ENCODE measurements around the gene LENG1.

LENG1 gene

DNA sequence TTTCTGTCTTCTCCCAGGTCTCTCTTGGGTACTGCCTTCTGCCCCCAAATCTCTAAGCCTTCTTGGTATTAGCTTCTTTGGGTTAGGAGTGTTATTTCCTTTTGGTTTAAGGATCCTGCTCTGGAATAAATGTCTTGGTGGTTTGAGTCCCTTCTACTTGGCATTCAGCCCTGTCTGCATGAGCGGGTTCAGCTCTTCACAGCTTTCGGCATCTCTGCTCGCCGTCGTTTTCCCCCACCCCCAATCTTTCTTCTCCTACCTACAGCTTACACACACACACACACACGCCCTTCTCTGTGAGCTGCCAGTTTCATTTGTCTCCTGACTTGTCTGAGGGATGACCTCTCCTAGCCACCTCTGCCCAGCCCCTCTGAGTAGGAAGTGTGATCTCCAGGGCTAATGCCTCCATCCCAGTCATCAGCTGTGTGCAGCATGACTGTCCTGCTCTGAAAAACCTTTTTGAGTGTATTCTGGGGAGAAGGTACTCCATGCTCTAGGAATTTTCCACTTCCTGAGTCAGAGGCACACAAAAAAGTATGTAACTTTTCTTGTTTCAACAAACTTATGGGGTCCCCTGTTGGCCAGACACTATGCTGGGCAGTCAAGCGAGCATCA is 17.2 kb downstream of the LENG1 start:
- DNase-seq (ENCODE audit: low spot score): no peak

- DNase-seq (ENCODE audit: low spot score): no peak
These were observed 18.2 kb downstream of the LENG1 start for GRCh38 chr19:54141356-54141755.

GRCh38 chr19:54138489-54139256 is 20.8 kb downstream of the LENG1 start:
- DNase-seq (ENCODE audit: low spot score): no peak

DNA sequence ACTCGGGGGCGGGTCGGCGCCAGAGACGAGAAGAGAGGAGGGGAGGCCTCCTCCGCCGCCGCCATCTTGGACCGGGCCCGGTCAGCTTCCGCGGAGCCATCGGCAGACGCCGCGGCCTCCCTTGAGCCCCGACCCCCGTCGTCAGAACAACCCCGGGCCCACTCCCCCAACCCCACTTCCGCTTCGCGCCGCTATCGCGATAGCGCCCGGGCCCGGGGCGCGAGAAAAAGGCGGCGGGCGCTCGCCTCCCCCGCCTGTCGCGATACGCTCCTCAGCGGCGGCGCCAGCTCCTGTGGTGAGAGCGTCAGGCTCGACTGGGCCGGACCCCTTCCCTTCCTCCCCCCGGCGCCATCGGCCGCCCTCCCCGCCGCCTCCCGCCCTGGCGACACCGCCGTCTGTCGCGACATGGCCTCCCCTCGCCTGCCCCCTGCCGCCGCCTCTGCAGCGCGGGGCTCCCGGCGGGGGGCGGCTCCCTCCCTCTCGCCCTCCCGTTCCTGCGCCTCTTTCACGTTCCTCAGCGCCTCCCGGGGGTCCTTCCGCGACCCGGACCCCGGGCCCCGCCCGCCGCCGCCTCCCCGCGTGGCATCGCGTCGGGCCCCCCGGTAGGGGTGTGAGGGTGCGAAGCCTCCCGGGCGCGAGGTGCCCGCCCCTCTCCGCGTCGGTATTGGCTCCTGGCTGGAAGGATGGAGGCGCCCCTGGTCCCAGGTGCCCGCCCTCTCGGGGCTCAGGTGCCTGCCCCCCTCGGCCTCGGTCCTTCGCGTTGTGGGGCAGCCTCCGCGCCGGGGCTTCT is 21.6 kb downstream of the LENG1 start, which contains the start of gene CNOT3:
TSS of gene CNOT3 (plus strand) at position 64 of the 790 bp plus-strand sequence. CDS start 5,217 bp downstream, outside the sequence.
- DNase-seq (ENCODE audit: low spot score): no peak

DNA sequence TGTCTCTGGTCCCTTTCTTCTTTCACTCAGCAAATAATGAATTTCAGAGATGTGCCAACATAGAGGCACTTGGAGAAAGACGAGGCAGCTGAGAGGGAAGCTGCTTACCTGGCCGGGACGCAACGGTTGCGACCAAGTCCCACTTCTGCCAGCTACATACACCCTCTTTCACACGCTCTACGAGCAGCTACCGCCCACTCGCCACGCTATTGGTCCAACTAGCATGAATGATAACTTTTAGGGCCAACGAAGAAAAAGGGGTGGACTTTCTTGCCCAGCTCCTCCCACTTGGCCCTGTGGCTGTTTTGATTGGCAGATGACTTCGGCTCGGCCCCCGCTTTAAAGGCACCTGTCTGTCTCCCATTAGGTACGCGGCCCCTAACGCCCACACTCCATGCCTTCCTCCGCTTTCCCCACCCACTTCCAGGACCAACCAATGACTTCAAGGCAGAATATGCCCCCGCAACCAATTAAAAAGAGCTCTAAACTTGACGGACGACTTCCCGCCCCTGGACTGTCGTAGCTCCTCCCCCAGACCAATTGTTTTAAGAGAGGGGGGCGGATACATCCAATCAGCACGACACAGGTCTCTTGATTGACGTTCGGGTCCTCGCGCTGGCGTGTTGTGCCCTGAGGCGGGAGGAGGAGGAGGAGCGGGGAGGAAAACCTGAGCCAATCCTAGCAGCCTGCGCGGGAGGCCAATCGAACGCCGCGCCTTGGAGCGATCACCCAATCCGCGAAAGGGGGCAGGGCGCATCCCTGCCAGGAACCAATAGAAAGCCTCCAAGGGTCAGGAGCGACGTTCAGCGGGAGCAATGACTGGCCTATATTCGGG is 22.4 kb downstream of the LENG1 start:
- peak; percentile 99 for DNase-seq (ENCODE audit: low spot score)

GRCh38 chr19:54136086-54136863 is 23.2 kb downstream of the LENG1 start:
- no peak for DNase-seq (ENCODE audit: low spot score)

DNA sequence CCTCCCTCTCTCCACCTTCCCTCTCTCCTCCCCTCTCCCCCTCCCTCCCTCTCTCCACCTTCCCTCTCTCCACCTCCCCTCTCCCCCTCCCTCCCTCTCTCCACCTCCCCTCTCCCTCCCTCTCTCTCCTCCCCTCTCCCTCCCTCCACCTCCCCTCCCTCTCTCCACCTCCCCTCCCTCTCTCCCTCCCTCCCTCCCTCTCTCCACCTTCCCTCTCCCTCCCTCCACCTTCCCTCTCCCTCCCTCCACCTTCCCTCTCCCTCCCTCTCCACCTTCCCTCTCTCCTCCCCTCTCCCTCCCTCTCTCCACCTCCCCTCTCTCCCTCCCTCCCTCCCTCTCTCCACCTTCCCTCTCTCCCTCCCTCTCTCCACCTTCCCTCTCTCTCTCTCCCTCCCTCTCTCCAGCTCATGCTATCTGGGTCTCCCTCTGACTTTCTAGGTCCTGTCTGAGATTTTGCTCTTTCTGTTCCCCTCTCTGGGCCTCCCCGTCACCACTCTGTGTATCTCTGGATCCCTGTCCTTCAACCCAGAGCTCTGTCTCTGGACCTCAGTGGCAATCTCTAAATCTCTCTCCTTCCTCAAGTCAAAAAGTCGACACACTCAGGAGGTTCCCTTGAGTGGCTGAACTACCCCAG is 25.4 kb downstream of the LENG1 start:
- DNase-seq (ENCODE audit: low spot score): no peak

GRCh38 chr19:54133312-54133956 is 26.1 kb downstream of the LENG1 start:
- DNase-seq (ENCODE audit: low spot score): no peak

- no peak for DNase-seq (ENCODE audit: low spot score)
These were observed 29.9 kb downstream of the LENG1 start for GRCh38 chr19:54129617-54129996.

- DNase-seq (ENCODE audit: low spot score): no peak
These were observed 30.5 kb downstream of the LENG1 start for GRCh38 chr19:54128796-54129616.

DNA sequence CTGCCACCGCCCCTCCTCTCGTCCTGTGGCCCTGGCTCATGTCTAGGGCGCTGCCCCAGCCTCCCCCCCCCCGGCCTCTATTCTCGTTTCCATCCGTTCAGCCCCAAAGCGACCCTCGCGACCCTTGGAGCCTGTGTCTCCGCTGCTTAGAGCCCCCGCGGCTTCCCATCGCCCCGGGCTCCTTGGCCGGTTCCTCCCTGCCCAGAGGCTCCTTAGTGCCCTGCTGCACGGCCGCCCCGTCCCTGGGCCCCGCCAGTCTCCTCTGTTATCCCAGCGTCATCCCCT is 31.1 kb downstream of the LENG1 start:
- no peak for DNase-seq (ENCODE audit: low spot score)

- DNase-seq (ENCODE audit: low spot score): no peak
These were observed 31.7 kb downstream of the LENG1 start for GRCh38 chr19:54127688-54128440.

DNA sequence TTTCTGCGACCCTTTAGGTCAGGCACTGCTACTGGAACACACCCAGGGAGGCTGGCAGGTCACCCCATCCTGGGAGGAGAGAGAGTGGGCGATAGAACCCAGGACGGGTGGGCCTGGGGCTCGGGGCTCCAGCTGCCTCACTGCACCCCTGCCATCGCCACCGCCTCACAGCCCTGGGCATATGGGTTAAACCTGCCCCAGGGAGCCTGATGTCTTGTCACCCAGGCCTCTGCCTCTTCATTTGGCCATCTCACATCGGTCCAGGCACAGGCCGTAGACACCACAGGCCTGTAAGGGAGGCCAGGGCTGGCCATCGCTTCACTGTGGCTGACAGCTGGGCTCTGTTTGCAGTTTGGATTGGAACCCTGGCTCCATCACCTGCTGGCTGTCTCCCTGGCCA is 33.8 kb downstream of the LENG1 start:
- no peak for DNase-seq (ENCODE audit: low spot score)

GRCh38 chr19:54124393-54124792 is 35.1 kb downstream of the LENG1 start:
- DNase-seq (ENCODE audit: low spot score): no peak

GRCh38 chr19:54123682-54124081 is 35.8 kb downstream of the LENG1 start:
- DNase-seq (ENCODE audit: low spot score): no peak

DNA sequence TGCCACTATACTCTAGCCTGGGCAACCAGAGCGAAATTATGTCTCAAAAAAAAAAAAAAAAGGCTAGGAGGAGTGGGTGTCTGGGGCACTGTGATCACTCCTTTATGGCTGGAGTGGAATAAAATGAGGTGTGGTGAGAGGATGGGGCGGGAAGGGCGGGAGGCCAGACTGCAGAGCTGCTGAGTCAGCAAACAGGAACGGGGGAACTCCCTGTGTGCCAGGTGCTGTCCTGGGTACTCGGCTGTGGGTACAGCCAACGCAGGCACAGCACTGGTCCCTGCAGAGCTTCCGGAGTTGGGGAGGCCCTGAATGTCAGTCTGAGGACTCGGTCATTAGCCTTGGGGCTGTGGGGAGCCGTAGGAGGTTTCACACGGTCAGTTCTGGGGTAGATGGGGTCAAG is 38.3 kb downstream of the LENG1 start:
- DNase-seq (ENCODE audit: low spot score): no peak

GRCh38 chr19:54115109-54116063 is 44.1 kb downstream of the LENG1 start, which contains the start of the genes PRPF31 and TFPT:
TSS of gene PRPF31 (plus strand) at chr19:54115754. CDS start at chr19:54118279, 2,525 bp downstream.
TSS of gene TFPT (minus strand) at chr19:54115657. CDS start at chr19:54115269, 388 bp downstream.
- DNase-seq (ENCODE audit: low spot score): peak; percentile 93

Data from SK-N-DZ (cell line).